Activated CD4-positive, alpha-beta T cell treated with anti-CD3 and anti-CD28 coated beads, Interleukin-2, amount 50 U/mL, for 16 hours (primary cell): ENCODE results near the gene SLC7A6OS.

Experiments
- DNase-seq: peaks from one replicate; pipeline ENCODE4 v3.0.0-alpha.2; 2020

The SLC7A6OS gene

GRCh38 chr16:68249371-68249770, 61.4 kb downstream of the SLC7A6OS start:
- DNase-seq, result no peak
